ENCODE measurements around the gene TMEM134. TPM values are rescaled to one million over a fixed set of nuclear protein-coding genes. Genes with fewer than 3 reads are reported as not detected.

The TMEM134 gene
- total and polyA plus RNA-seq, 2 donors (not counting 3 experiments of a cell fraction or from before 2014, with no cell fraction given): 33.4 to 207 TPM

DNA sequence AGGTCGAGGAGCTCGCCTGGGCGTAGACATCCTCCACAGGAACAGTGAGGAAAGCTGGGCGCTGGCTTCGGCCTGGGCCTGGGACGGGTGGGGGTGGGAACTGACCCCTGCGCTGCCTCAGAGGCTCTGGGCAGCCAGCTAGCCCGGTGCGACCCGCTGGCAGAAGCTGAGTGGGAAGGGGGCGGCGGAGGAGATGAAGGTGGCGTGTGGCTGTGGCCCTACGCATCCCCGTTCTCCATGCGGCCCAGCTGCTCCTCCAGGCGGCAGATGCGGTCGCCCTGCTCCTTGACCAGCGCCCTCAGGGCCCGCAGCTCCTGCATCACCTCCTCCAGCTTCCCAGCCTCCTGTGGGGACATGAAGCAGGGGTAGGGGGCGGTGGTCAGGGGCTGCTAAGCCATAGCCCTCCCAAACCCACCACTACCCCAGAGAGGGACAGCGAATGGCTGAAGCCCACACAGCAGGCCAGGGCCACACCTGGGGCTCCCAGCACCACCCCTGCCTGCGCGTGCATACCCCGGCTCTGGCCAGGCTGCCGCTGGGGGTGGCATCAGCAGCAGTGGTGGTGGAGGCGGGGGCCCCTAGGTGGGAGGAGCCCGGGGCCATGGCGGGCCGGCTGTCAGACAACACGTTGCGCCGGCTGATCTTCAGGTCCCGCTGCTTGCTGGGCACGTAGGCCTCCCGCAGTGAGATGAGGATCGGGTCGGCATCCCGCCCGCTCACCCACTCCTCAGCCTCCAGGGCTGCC, 30.7 kb downstream of the TMEM134 start:
- Histone ChIP-seq H3K4me1 (ENCODE audit: control insufficient read depth, extremely low read depth, insufficient read depth, low read length) (peaks cover 6% of the 10 kb centered on the region), H3K9me3 (replicated peaks; ENCODE audit: control insufficient read depth, insufficient read depth, low read length) (no peaks in the 10 kb centered on the region), H3K36me3 (ENCODE audit: control insufficient read depth in 2 of 2, extremely low read depth in 1 of 2, insufficient read depth in 2 of 2, low read length in 2 of 2) (peaks cover 0 to 37% of the 10 kb centered on the region in 2 experiments), H3K9ac (replicated peaks; ENCODE audit: extremely low read depth, insufficient read depth, low read length) (no peak overlapping the region), H4K20me1 (replicated peaks; ENCODE audit: control insufficient read depth, extremely low read depth, insufficient read depth, low read length) (no peaks in the 10 kb centered on the region), H2AFZ (ENCODE audit: low read depth, low read length) (no peak overlapping the region), H3K27me3 (ENCODE audit: control insufficient read depth in 2 of 2, insufficient read depth in 2 of 2, low read length in 2 of 2) (no peaks in the 10 kb centered on the region), H3K4me3 (replicated peaks in 1 of 3; ENCODE audit: insufficient read depth in 1 of 3, low read depth in 1 of 3, low read length in 3 of 3) (no peak overlapping the region), H3K4me2 (ENCODE audit: insufficient read depth, low read length) (no peak overlapping the region), H3K79me2 (ENCODE audit: control insufficient read depth, insufficient read depth, low read length) (peaks cover 11% of the 10 kb centered on the region), H3K27ac (ENCODE audit: insufficient read depth, low read depth, low read length) (no peak overlapping the region), H3K9me1 (replicated peaks; ENCODE audit: control insufficient read depth, extremely low read depth, insufficient read depth, low read length) (no peaks in the 10 kb centered on the region)
- DNase-seq (ENCODE audit: low read depth, low spot score) (no peak), FAIRE-seq (no peak)
- ChIA-PET CTCF (interaction anchor here (1.0 to 1.6 kb wide), 3 partner anchors 37 to 46 kb away, joined by 3 to 9 read pairs (median 5); partner anchors contain the start of genes PPP1CA and RAD9A), POLR2A (no interaction called here)
- dilution Hi-C loops (cut with MboI; ENCODE audit: extremely low pct_ligation_motif_present, low sequenced_read_pairs): no loop called here
- TF ChIP-seq POLR2AphosphoS5 (IDR thresholded peaks at IDR 0.05; ENCODE audit: insufficient read depth, low read depth, low read length) (peak; percentile 12), MYC (IDR thresholded peaks at IDR 0.05; ENCODE audit: low read depth, low read length) (no peak), POLR2A (IDR thresholded peaks at IDR 0.05; ENCODE audit: low read depth, low read length) (peak; percentile 36)
- intact Hi-C loops (cut with micrococcal nuclease): no loop called here
- BruUV-seq (replicated peaks): no TSS peak

DNA sequence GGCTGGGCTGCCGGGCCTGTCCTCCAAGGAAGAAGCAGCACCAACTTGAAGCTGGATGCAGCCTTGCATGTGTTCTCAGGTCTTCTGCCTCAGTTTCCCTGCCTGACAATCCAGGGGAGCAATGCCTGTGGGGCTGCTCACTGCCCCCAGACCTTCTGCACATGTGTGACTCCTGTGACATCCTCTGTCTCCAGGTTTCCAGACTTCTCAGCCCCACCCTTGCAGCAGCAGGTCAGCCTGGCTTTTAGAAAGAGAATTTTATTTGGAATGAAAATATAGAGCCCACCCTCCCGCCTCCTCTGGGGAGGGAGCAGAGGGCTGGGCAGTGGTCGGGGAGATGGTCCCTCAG, 31.3 kb downstream of the TMEM134 start:
- Histone ChIP-seq H3K9me1 (replicated peaks; ENCODE audit: control insufficient read depth, extremely low read depth, insufficient read depth, low read length) (no peaks in the 10 kb centered on the region), H3K79me2 (ENCODE audit: control insufficient read depth, insufficient read depth, low read length) (peaks cover 8% of the 10 kb centered on the region), H3K4me1 (ENCODE audit: control insufficient read depth, extremely low read depth, insufficient read depth, low read length) (peaks cover 6% of the 10 kb centered on the region), H4K20me1 (replicated peaks; ENCODE audit: control insufficient read depth, extremely low read depth, insufficient read depth, low read length) (no peaks in the 10 kb centered on the region), H3K4me2 (ENCODE audit: insufficient read depth, low read length) (no peak overlapping the region), H3K9ac (replicated peaks; ENCODE audit: extremely low read depth, insufficient read depth, low read length) (no peak overlapping the region), H3K4me3 (replicated peaks in 1 of 3; ENCODE audit: insufficient read depth in 1 of 3, low read depth in 1 of 3, low read length in 3 of 3) (no peak overlapping the region), H3K27ac (ENCODE audit: insufficient read depth, low read depth, low read length) (no peak overlapping the region), H3K27me3 (ENCODE audit: control insufficient read depth in 2 of 2, insufficient read depth in 2 of 2, low read length in 2 of 2) (no peaks in the 10 kb centered on the region), H3K36me3 (ENCODE audit: control insufficient read depth in 2 of 2, extremely low read depth in 1 of 2, insufficient read depth in 2 of 2, low read length in 2 of 2) (peaks cover 0 to 43% of the 10 kb centered on the region in 2 experiments), H3K9me3 (replicated peaks; ENCODE audit: control insufficient read depth, insufficient read depth, low read length) (no peaks in the 10 kb centered on the region), H2AFZ (ENCODE audit: low read depth, low read length) (no peak overlapping the region)
- dilution Hi-C loops (cut with MboI; ENCODE audit: extremely low pct_ligation_motif_present, low sequenced_read_pairs): no loop called here
- BruUV-seq (replicated peaks): no TSS peak
- ChIA-PET CTCF (interaction anchor here (1.6 kb wide), 1 partner anchor 36 kb away, joined by 9 read pairs; the partner anchor contains the start of gene PPP1CA), POLR2A (no interaction called here)
- TF ChIP-seq MYC (IDR thresholded peaks at IDR 0.05; ENCODE audit: low read depth, low read length) (no peak), FOS (IDR thresholded peaks at IDR 0.05; ENCODE audit: borderline replicate concordance, insufficient read depth, low read length) (no peak)
- intact Hi-C loops (cut with micrococcal nuclease): no loop called here
- no peak for DNase-seq (ENCODE audit: low read depth, low spot score)
- FAIRE-seq: no peak
